ENCODE measurements around the gene DLG3.

The DLG3 gene

GRCh38 chrX:70449457-70449966, 4.9 kb downstream of the DLG3 start:
- Histone ChIP-seq H3K4me1 (ENCODE audit: insufficient read depth, low read length) (peaks cover 12% of the 10 kb centered on the region), H3K9ac (ENCODE audit: low read depth, low read length) (no peak overlapping the region), H3K9me3 (ENCODE audit: control insufficient read depth, insufficient read depth, low read length) (no peaks in the 10 kb centered on the region), H3K36me3 (ENCODE audit: insufficient read depth, low read length) (no peaks in the 10 kb centered on the region)

DNA sequence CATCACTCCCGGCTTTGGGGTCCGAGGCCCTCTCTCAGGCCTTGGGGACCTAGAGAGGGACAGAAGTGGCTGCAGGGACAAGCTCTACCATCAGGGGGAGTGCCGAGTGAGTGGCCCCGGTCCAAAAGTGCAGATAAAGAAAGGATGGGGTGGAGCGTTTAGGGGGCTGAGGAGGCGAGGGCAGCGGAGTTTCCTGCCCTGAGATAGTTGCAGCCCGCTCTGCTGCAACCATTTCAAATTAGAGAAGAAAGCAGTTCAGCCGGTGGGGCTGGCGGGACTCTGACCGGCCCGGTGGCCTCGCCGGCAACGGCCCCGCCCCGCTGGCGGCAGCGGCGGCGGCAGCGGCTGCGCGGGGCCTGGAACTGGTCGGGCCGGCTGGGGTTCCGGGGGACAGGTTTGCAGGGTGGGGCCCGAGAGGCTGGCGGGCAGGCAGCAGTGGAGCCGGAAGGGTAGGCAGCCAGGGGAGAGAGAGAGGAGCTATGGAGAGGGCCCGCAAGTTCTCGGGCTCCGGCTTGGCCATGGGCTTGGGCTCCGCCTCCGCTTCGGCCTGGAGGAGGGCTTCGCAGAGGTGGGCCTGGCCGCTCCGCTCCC, 7.6 kb downstream of the DLG3 start:
- Histone ChIP-seq H3K4me1 (ENCODE audit: insufficient read depth, low read length) (peaks cover 24% of the 10 kb centered on the region), H3K36me3 (ENCODE audit: insufficient read depth, low read length) (no peaks in the 10 kb centered on the region), H3K9me3 (ENCODE audit: control insufficient read depth, insufficient read depth, low read length) (no peaks in the 10 kb centered on the region), H3K9ac (ENCODE audit: low read depth, low read length) (peak overlapping the region; percentile 78)

GRCh38 chrX:70453024-70453618, 8.5 kb downstream of the DLG3 start:
- H3K36me3 ChIP-seq (ENCODE audit: insufficient read depth, low read length), result no peaks in the 10 kb centered on the region
- peak overlapping the region; percentile 78 for H3K9ac ChIP-seq (ENCODE audit: low read depth, low read length)
- H3K4me1 ChIP-seq (ENCODE audit: insufficient read depth, low read length), result peaks cover 25% of the 10 kb centered on the region
- no peaks in the 10 kb centered on the region for H3K9me3 ChIP-seq (ENCODE audit: control insufficient read depth, insufficient read depth, low read length)

DNA sequence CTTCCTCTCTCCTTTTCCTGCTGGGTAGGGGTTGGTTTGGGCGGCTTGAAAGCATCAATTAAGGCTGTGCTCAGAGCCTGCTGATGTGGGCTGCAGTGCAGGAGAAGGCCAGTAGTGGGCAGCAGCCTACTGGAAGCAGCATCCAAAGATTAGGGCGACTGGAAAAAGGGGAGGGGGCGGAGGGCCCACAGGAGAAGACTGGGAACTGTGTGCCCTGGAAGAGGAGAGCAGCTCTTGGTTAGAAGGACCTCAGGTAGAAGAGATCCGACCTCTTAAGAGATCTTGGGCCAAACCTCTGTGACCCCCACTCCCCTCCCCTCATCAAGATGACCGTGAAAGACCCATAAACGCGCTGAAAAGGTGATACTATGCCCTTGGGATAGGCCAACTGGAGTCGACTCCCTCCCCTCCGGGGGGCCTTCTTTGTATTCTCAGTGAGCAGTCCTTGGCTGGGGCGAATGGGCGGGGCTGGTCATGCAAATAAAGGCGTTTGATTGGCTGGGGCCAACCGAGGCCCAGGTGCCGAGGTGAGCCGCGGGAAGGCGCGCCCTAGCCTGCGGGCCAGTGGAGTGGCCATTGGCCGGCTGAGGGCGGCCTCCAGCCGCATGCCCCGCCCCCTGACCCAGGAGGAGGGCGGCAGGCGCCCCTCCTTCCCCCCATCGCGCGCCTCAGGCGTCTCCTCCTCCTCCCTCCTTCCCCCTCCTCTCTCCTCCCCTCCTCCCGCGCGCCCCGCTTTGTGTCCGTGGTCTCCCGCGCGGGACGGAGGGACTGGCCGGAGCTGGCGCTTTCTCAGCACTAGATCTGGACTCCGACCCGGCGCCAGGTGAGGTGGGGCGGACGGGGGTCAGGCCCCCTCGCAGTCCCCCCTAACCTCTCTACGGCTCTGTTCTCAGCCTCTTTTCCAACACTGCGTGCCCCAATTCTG, 10.1 kb downstream of the DLG3 start:
- H3K36me3 ChIP-seq (ENCODE audit: insufficient read depth, low read length), result 0 out of 2 replicates have a peak, but pooled peaks cover 5% of the 10 kb centered on the region
- peaks cover 25% of the 10 kb centered on the region for H3K4me1 ChIP-seq (ENCODE audit: insufficient read depth, low read length)
- H3K9ac ChIP-seq (ENCODE audit: low read depth, low read length), result peak overlapping the region; percentile 97
- H3K9me3 ChIP-seq (ENCODE audit: control insufficient read depth, insufficient read depth, low read length), result no peaks in the 10 kb centered on the region

- Histone ChIP-seq H3K9ac (ENCODE audit: low read depth, low read length) (peak overlapping the region; percentile 97), H3K9me3 (ENCODE audit: control insufficient read depth, insufficient read depth, low read length) (no peaks in the 10 kb centered on the region), H3K4me1 (ENCODE audit: insufficient read depth, low read length) (peaks cover 25% of the 10 kb centered on the region), H3K36me3 (ENCODE audit: insufficient read depth, low read length) (peaks cover 9% of the 10 kb centered on the region; the same call in 1 of the 2 replicates)
Measured at GRCh38 chrX:70455366-70456202, 10.9 kb downstream of the DLG3 start.

GRCh38 chrX:70456256-70456655, 11.6 kb downstream of the DLG3 start:
- no peaks in the 10 kb centered on the region for H3K9me3 ChIP-seq (ENCODE audit: control insufficient read depth, insufficient read depth, low read length)
- H3K9ac ChIP-seq (ENCODE audit: low read depth, low read length), result peak overlapping the region; percentile 97
- peaks cover 12% of the 10 kb centered on the region; the same call in 1 of the 2 replicates for H3K36me3 ChIP-seq (ENCODE audit: insufficient read depth, low read length)

DNA sequence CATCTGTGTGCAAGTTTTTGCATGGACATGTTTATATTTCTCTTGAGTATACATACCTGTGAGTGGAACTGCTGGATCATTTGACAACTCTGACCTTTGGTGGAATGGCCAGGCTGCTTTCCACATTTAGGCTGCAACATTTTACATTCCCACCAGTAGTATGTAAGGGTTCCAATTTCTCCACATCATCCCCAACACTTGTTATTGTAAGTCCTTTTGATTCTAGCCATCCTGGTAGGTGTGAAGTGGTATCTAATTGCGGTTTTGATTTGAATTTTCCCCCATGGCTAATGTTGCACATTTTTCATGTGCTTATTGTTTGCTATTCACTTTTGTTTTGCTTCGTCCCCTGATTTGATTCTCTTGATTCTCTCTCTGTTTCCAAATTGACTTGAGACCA, 16.4 kb downstream of the DLG3 start:
- Histone ChIP-seq H3K9me3 (ENCODE audit: control insufficient read depth, insufficient read depth, low read length) (no peaks in the 10 kb centered on the region), H3K9ac (ENCODE audit: low read depth, low read length) (no peak overlapping the region), H3K4me1 (ENCODE audit: insufficient read depth, low read length) (peaks cover 12% of the 10 kb centered on the region), H3K36me3 (ENCODE audit: insufficient read depth, low read length) (peaks cover 12% of the 10 kb centered on the region; the same call in 1 of the 2 replicates)

More at GRCh38 chrX:70456256-70456655, 11.6 kb downstream of the DLG3 start:
- H3K4me1 ChIP-seq (ENCODE audit: insufficient read depth, low read length), result peaks cover 25% of the 10 kb centered on the region

- Histone ChIP-seq H3K9me3 (ENCODE audit: control insufficient read depth, insufficient read depth, low read length) (no peaks in the 10 kb centered on the region), H3K36me3 (ENCODE audit: insufficient read depth, low read length) (peaks cover 10% of the 10 kb centered on the region; the same call in 1 of the 2 replicates), H3K4me1 (ENCODE audit: insufficient read depth, low read length) (no peaks in the 10 kb centered on the region), H3K9ac (ENCODE audit: low read depth, low read length) (no peak overlapping the region)
Measured at GRCh38 chrX:70464051-70464450, 19.4 kb downstream of the DLG3 start.

DNA sequence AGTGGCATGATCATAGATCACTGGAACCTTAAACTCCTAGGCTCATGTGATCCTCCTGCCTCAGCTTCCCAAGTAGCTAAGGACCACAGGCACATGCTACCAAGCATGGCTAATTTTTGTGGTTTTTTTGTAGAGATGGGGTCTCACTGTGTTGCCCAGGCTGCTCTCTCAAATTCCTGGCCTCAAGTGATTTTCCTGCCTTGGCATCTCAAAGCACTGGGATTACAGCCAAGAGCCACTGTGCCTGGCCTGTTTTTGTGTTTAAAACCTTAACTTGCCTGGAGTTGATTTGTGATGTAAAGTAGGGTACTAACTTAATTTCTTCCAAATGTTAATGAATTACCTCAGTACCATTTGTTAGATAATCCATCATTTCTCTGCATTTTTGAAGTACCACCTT, 22.3 kb downstream of the DLG3 start:
- Histone ChIP-seq H3K36me3 (ENCODE audit: insufficient read depth, low read length) (no peaks in the 10 kb centered on the region; the same call in 1 of the 2 replicates), H3K4me1 (ENCODE audit: insufficient read depth, low read length) (peaks cover 2% of the 10 kb centered on the region; the same call in 1 of the 2 replicates), H3K9ac (ENCODE audit: low read depth, low read length) (no peak overlapping the region), H3K9me3 (ENCODE audit: control insufficient read depth, insufficient read depth, low read length) (no peaks in the 10 kb centered on the region)

DNA sequence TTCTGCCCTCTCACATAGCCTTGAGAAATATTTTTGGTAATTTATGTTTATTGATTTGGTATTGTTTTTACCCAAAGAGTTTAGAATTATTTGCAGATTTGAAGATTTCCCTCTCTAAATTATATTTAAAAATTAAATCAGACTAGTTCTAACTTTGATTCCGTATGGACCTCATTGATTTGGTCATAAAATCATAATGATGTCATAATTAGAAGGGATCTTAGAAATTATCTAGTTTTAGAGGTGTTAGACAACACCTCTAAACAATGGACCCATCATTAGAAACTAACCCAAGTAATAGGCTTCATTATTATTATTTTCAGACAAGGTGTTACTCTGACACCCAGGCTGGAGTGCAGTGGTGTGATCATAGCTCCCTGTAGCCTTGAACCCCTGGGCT, 24.1 kb downstream of the DLG3 start:
- Histone ChIP-seq H3K9me3 (ENCODE audit: control insufficient read depth, insufficient read depth, low read length) (no peaks in the 10 kb centered on the region), H3K4me1 (ENCODE audit: insufficient read depth, low read length) (peaks cover 11% of the 10 kb centered on the region), H3K36me3 (ENCODE audit: insufficient read depth, low read length) (no peaks in the 10 kb centered on the region; the same call in 1 of the 2 replicates), H3K9ac (ENCODE audit: low read depth, low read length) (no peak overlapping the region)

GRCh38 chrX:70470850-70471289, 26.2 kb downstream of the DLG3 start:
- Histone ChIP-seq H3K4me1 (ENCODE audit: insufficient read depth, low read length) (peaks cover 31% of the 10 kb centered on the region), H3K9ac (ENCODE audit: low read depth, low read length) (no peak overlapping the region), H3K9me3 (ENCODE audit: control insufficient read depth, insufficient read depth, low read length) (no peaks in the 10 kb centered on the region), H3K36me3 (ENCODE audit: insufficient read depth, low read length) (no peaks in the 10 kb centered on the region; the same call in 1 of the 2 replicates)

DNA sequence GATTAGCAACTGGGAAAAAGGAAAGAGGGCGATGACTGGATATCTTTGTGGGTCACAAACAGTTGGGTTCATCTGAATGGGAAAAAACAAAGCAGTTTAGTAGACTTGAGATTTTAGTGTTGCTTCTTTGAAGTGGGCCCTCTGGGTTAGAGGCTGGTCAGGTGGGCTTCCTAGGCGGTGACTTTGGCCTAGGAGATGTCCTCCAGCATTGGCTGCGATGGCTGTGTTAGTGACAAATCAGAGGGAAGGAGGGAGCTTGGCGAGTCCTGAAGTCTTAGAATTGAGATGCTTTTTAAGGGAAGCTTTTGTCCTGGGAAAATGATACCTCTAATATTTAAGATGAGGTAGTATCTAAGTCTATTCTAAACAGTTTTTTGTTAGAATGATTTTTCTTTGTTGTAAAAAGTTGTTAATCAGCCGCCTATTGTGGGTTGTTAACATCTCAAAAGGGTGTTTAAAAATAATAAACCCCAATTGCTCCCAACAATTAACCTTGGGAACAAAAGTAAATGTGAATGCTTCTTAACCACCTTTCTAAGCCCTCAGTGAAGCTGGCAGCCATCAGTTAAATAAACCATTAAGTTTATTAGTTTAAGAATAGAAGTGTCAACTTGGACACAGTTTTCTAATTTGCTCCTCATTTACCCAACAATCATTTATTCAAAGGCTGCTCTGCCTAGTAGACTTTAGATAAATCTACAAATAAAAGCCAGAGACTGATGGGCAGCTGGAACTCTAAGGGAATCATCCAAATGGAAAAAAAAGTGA, 31.7 kb downstream of the DLG3 start:
- Histone ChIP-seq H3K9me3 (ENCODE audit: control insufficient read depth, insufficient read depth, low read length) (no peaks in the 10 kb centered on the region), H3K4me1 (ENCODE audit: insufficient read depth, low read length) (peaks cover 81% of the 10 kb centered on the region), H3K36me3 (ENCODE audit: insufficient read depth, low read length) (peaks cover 4% of the 10 kb centered on the region; the same call in 1 of the 2 replicates), H3K9ac (ENCODE audit: low read depth, low read length) (peak overlapping the region; percentile 37)
